M059J (cell line): ENCODE measurements around the gene OXTR. TPM values are rescaled to one million over a fixed set of nuclear protein-coding genes. Genes with fewer than 3 reads are reported as not detected.

Experiments
- DNase-seq: peaks from one replicate; pipeline ENCODE4 v3.0.0-alpha.2; 2012; ENCODE audit warnings: low read depth
- total RNA-seq: library from RNA; depleted of rRNA; stranded (reverse); fragments of >200 nt; shearing (Covaris generic); gene quantifications from 2 replicates; pipeline ENCODE4 v1.2.3, GENCODE V29; 2014

OXTR gene
- total RNA-seq, 1 experiment from 2014 or later, result 68.4 TPM

DNA sequence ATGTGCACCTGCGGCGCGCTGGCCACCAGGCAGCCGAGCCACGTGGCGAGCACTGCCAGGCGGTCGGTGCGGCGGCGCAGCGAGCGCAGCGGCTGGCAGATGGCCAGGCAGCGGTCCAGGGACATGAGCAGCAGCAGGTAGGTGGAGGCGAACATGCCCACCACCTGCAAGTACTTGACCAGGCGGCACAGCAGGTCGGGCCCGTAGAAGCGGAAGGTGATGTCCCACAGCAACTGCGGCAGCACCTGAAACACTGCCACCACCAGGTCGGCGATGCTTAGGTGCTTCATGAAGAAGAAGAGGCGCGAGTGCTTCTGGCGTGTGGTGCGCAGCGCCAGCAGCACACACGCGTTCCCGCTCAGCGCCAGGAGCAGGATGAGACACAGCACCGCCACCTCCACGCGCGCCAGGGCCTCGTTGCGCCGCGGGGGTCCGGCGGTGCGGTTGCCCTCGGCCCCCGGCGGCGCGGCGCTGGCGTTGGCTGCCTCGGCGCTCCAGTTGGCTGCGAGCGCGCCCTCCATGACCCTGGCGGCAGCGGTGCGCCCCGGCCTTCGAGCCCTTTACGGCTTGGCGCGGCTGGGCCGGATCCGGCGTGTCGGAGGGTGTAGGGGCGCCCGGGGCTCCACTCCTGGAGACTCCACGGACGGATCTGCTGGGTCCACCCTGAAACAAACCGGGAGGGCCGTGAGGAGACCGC lies 1.6 kb downstream of the OXTR start:
- no peak for DNase-seq

DNA sequence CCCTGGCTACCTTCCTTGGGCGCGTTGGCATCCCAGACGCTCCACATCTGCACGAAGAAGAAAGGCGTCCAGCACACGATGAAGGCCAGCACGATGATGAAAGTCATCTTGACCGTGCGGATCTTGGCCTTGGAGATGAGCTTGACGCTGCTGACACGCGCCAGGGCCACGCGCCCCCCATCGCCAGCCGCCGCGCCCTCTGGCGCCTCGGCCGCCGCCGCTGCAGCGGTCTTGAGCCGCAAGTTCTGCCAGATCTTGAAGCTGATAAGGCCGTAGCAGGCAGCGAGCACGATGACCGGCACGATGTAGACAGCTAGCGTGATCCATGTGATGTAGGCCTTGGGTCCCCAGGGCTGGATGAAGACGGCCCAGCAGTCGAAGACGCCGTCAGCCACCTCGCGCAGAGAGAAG lies 2.2 kb downstream of the OXTR start:
- DNase-seq, result no peak

DNA sequence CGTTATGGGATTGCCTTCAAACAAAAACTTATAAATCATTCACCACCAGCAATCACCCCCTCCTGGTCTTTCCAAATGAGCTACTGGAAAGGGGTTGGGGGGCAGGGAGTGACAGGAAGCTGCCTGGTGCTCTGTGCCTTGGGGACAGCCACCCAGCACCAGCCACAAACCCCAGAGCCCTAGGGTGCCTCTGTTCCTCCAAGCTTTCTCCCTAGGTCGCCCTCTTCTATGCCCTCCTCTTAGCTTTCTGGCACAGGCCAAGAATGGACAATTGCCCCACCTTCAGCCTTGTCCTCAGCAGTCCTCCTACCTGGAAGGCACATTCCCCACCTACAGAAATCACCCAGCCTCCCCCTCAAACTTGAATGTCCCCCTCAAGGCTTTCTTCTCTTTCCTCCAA lies 3.3 kb downstream of the OXTR start:
- DNase-seq, result no peak

DNA sequence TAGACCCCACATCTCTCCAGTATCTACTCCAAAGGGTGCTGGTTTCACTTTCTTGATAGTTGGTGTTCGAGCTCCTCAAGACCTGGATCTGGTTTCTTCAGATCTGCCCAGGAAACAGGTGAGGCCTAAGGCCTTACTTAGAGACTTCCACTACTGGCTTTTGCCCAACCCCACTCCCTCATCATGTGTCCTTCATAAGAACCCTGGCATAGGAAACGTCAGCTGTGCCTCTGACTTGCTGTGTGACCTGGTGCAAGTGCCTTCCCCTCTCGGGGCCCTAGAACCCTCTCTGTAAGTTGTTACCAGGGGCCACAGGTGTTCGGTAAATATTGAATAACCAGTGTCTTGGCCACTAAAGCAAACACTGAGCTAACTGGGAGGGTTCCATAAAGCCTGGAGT lies 3.9 kb downstream of the OXTR start:
- DNase-seq, result no peak

DNA sequence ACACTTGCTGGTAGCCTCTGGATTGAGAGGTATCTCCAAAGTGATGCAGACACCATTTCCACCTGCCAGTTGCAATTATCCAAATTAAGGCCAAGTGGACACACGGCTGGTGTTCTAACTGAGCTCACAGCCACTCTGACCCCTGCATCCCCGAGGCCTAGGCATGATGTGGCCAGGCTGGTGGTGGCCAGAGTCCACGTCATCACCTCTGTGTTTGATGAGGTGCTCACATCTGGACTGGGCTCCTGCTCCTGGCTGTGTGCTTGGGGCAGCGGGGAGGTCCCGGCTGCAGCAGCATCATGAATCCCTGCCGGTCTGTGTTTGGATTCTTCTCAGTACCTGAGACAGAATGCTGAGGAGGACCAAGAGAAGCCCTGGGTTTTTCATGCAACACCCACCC lies 4.9 kb downstream of the OXTR start:
- no peak for DNase-seq

DNA sequence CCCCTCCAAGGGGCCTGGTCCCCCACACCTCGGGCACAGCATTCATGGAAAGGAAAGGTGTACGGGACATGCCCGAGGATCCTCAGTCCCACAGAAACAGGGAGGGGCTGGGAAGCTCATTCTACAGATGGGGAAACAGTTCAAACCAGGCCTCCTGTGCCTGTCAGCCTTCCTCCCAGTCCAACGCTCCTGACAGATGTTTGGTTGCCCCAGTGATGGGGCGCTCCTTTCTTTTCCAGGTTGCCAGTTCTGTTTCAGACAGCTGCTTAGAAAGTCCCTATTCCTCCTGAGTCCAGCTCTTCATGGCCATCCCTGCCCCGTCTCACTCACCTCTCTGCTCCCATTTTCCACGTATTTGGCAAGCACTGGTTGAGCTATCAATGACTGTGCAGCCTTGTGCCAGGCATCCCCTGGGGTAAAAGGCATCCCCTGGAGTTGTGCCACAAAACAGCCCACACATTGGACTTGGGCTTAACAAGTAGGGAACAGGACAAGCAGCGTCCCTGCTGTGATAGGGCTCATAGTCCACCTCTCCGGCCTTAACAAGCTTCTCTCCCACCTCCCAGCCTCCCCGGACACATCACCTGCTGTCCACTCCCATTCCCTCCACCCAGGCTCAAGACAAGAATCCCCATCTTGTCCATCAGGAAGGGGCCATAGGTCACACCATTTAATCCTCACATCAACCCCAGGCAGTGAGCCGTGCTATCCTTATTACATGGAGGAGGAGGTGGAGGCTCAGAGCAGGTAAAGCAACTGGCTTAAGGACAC lies 6.6 kb downstream of the OXTR start:
- DNase-seq, result no peak

DNA sequence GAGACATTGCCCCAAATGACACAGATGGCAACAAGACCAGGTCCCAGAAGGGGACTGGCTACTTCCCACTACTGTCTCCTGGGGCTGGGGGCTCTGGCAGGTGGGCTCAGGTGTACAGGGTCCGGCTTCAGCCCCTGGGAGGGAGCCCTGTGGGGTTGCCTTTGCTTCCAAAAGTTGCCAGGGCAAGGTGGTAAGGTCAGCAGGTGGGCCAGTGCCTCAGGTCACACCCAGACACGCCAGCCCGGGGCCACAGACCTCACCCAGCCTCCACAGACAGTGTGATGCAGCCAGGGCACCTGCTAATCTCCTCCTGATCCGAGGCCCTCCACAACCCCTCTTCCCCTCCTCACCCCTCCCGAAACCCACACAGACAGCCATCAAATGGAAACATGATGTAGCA lies 7.5 kb downstream of the OXTR start:
- no peak for DNase-seq

DNA sequence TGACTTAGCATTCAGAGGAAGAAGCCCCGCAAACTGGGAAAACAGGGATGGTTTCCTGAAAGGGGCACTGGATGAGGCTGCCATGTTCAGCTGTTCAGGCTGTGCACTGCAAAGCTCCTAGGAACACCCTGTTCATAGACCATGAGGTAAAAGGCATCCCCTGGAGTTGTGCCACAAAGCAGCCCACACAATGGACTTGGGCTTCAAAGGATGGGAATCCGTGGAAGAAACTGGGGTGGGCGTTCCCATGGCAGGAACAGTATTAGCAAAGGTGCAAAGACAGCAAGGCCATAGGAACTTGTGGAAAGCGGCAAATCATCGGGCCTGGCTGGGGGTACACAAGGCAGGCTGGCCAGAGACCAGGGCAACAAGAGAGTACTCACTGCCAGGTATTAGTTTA lies 8.9 kb downstream of the OXTR start:
- no peak for DNase-seq

DNA sequence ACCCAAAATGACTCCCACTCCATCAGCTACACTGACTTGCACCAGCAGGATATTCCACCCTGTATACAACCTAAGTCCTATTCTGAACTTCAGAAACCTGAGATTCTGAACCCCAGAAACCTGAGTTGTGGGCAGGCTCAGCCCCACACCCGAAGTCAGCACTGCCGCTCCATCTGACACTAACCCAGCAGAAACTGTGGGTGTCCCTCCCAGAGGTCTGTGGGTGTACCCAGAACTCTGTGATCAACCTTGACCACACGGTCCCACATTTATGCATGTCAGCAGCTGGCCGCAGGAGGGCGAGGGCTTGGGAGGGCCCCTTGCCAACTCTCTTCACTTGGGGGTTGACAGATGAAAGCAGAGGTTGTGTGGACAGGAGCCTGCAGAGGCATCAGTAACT lies 9.3 kb downstream of the OXTR start:
- DNase-seq, result no peak

DNA sequence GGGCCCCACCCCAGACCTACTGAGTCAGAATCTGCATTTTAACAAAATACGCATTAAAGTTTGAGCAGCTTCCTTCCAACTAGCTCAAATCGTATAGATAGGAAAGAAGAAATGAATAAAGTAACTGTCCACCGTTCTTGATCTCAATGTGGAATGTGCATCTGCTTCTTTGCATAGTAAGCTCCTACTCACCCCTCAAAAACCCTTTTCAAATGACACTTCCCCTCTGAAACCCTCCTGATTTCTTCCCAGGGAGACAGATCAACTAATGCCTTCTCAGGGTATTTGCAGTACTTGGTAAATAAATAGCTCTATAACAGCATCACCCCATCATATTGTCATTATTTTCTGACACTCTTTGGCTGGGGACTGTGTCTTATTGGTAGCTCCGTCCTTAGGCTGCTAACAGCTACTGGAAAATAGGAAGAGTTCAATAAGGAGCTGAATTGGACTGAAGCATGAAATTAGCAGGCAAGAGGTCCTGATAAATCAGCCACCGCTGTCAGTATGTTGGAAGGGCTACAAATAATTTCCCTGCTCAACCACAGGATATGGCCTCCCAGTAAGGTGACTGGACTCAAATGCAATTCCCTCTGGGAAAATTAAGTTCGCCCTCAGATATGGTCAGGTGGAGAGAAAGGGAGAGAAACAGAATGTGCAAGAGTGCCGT lies 10.2 kb downstream of the OXTR start:
- DNase-seq, result peak; percentile 79

DNA sequence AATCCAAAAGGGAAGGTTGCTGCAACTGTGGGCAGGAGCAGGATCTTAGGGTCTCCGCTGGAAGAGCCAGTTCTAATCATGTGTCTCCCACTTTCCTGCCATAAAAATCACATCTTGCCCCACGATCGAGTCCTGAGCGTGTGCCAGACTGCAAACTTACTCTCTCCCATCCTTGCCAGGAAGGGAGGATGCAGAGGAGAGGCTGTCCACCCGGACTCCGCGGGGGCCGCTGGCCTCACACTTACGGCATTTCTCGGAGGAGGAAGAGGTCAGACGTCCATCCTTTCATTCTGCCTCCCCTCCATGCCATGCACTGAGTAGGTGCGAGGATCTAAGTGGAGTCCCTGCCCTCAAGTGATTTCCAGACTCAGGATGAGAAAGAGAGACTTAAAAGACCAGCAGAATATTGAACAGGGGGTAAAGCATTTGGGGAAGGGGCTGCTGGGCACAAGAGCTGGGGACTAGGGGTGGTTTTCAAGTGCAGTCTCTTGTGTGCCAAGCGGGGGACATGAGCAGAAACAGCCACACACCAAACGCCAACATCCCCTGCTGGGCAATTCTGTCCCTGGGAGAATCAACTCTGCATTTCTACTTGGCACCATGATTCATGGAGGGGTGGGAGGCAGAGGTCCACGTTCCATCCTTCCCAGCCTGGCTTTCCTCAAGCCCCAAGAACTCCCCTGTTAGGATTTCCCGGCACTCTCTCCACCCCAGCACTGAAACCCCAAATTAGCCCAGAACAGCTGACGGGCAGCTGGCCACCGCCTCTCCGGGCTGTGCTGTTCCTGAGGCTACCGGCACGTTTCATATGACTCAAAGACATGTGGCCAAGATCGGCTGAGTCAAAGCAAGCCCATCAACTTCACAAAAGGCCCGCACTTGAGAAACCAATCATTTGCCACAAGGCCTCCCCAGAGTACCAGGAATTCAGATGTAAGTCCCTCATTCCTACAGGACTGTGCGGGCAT lies 11.6 kb downstream of the OXTR start:
- peak; percentile 89 for DNase-seq

DNA sequence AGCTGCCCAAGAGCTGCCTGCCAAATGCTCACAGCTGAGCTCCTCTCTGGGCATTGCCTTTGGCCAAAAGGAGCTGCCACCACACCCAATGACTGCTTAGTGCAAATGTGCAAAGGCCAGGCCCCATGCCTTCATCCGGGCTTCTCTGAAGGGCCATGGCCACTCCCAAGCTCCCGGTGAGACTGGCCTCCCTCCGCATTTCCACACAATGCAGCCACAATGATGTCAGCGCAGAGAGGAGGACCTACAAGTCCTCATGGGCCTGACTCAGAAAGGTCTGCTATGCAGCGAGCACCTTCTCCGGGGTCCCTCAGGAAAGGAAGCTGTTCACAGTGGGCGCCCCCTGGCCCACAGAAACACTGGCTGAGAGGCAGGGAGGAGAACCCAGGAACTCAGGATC lies 12.7 kb downstream of the OXTR start:
- DNase-seq, result no peak

DNA sequence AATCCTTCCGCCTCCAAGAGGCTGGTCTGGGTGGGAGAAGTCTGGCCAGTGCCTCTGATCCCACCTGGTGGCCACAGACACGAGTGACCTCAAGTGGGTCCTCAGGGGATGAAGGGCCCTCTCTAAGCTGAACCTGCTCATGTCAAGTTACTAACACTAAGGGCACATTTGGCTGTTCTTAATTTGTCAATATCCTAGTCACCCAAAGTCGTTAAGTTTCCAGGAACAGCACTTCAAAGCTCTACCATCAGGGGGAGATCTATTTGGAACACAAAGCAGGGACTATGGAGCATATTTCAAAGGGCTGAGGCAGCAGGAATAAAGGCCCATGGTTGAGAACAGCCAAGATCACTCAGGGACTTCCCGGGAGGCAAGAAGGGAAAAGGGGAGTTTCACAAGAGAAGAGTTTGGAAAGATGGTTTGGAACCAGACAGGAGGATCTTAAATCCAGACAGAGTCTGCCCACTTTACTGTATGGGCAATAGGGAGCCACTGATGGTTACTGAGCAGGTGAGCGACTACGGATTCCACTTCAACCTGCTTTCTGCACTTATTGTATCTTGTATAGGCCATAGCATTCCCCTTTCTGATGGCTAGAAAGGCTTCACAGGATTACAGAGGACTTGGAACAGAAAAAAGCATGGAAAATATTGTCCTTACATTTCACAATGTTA lies 13.7 kb downstream of the OXTR start:
- DNase-seq, result no peak

DNA sequence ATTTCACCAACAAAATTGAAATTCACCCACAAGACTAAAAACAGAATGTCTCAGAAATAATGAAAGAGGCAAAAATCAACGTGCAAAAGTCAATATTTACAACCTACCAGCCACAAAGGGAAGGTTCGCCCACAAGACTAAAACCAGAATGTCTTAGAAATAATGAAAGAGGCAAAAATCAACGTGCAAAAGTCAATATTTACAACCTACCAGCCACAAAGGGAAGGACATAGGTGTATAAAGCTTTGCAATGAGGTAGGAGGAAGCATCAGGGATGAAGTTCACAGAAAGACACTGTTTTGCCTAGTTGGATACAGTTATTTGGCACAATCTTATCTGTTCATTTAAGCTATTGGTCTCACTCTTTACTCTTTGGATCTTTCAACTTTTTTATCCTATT lies 14.3 kb downstream of the OXTR start:
- no peak for DNase-seq

DNA sequence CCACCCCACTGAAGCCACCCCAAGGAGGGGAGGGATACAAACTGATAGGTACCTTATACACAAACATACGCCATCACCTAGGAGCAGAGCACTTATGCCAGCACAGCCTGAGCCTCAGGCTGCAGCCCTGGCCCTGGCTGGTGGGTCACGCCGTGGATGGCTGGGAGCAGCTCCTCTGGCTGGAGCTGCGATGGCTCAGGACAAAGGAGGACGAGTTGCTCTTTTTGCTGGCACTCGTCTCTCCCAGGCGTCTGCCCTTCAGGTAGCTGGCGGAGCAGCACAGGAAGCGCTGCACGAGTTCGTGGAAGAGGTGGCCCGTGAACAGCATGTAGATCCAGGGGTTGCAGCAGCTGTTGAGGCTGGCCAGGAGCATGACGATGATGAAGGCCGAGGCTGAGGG lies 16.6 kb downstream of the OXTR start:
- no peak for DNase-seq

DNA sequence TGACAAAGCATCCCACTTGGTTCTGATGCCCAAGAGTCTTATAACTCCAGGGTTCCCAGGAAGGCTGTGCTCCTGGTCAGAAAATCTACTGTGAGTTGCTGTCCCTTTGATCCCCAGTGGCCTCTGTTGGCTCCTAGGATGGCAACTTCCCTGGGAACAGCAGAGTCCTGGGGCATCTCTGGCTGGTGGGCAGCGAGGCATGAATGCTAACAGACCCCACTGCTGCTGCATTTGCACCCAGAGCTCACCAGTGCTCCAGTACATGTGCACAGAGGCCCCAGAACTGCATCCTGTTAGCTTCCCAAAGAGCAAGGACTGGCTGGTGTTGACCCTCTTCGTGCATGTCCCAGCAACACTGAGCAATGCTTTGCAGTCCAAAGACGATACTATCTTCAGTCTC lies 20.1 kb downstream of the OXTR start:
- no peak for DNase-seq

DNA sequence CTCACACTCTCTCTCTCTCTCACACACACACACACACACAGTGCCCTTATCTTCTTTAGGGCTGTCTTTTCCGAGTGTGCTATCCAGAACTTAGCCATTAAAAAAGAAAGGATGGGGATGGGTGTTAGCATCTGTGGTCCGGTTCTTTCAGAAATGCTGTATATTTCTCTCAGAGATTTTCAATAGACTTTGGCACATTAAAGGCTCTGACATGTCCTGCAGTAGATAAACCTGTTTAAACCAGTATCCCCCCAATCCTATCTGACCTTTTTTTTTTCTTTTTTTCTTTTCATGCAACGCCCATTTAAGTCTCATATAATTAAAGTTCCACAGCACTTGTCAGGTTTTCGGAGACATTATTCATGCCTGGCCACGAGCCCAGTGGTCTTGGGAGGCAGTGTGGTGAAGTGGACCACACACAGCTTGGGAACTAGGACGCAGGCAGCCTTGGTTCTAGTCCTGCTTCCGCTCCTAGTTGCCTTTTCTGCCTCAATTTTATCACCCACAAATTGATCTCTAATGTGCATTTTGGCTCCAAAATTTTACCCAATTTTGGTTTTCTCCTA lies 22.6 kb downstream of the OXTR start:
- DNase-seq, result no peak

DNA sequence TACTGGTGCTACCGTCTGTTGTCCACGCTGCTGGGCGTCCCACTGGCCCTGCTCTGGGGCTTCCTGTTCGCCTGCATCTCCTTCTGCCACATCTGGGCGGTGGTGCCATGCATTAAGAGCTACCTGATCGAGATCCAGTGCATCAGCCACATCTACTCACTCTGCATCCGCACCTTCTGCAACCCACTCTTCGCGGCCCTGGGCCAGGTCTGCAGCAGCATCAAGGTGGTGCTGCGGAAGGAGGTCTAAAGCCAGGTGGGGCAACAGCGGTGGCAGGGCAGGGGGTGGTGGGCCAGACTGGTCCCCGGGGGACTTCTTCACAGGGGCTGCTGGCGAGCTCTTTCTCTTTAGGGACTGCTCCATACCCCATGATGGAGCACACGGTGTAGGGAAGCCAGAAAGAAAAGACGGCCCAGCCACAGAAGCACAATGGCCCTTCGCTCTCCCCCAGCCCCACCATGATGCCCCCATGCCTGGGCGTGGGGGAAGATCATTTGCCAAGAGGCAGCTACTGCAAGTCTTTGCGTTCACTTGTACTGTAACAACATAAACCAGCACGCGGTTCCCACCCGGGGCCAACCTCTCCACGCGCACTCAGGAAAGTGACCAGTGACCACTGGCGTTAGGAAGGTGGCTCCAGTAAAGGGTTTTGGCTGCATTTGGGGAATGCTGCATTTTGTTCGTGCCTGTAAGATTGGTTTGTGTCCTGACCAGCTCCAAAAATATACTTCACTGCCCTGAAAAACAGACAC lies 23.6 kb downstream of the OXTR start:
- no peak for DNase-seq

DNA sequence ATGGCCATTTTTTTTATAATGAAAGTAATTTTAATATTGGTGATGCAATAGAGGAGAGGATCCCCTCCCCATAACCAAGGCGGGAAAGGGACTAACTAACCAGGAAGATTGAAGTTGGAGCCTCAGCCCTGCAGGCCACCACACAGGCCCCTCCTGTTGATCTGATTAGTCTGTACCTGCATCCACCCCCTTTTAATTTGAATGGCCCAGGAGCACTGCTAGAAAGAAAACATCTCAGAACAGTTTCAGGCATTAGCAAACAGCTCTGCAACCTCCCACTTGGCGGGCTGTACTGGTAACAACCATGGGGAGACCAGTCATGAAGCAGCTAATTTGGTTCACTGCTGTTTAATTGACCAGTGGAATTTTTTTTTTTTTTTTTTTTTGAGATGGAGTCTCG lies 25.5 kb downstream of the OXTR start:
- DNase-seq, result no peak

DNA sequence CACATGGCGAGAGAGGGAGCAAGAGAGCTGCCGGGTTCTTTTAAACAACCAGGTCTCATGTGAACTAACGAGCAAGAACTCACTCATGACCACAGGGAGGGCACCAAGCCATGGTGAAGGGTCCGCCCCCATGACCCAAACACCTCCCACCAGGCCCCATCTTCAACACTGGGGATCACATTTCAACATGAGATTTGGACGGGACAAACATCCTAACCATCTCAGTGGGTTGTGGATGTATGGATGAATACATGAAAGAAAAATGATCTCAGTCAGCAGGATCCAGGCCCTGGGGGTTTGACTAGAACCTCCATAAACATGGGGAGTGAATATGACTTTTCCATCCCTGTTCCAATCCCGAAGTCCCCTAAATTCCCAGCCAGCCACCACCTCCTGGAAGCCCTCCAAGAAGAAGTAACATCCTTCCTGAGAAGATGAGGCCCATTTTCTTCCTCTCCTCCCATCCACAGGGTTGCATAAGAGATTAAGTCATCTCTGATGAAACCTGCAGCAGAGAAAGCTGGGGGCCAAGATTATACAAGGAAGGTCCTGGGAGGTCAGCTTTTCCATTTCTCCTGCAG lies 26.3 kb downstream of the OXTR start:
- peak; percentile 67 for DNase-seq
